SK-N-SH (cell line): ENCODE data around the gene SGMS2. TPM values are rescaled to one million over a fixed set of nuclear protein-coding genes. Genes with fewer than 3 reads are reported as not detected.

Experiments
- CTCF ChIA-PET: fragments of 300-600, 350-600 bp; formaldehyde crosslinking; extraction: SDS; loops from one replicate; lab custom pipeline; 2021; lab: Yijun Ruan, JAX
- POLR2A ChIA-PET: fragments of 350-600 bp; sonication (Branson Sonifier 250); formaldehyde crosslinking; extraction: SDS; loops from one replicate; lab custom pipeline; 2020; ENCODE audit warnings: antibody characterized with exemption, inconsistent platforms; lab: Yijun Ruan, JAX
- DNase-seq: peaks from one replicate; pipeline ENCODE4 v3.0.0; 2012
- H2AFZ ChIP-seq: fragments of 200-600 bp; sonication (generic); 2 replicates; pipeline ENCODE4 v1.8.1; 2016; ENCODE audit warnings: antibody characterized with exemption, mild to moderate bottlenecking, low read depth
- H3F3A ChIP-seq: fragments of 200-600 bp; sonication (generic); replicated peaks from 2 replicates; pipeline ENCODE3; 2016; ENCODE audit warnings: antibody characterized with exemption, mild to moderate bottlenecking; ENCODE audit not compliant: insufficient read depth
- H3K27ac ChIP-seq, 2 experiments: fragments of 200-500 bp in 1 of 2; fragments of 200-600 bp in 1 of 2; sonication (Bioruptor generic) in 1 of 2; sonication (generic), shearing (Covaris generic) in 1 of 2; 2 replicates each; pipeline versions ENCODE4 v1.5.1 to v1.6.1; 2014 to 2016; ENCODE audit warnings: low read depth in 2 of 2, inconsistent platforms in 1 of 2, low read length in 1 of 2, mild to moderate bottlenecking in 1 of 2, mixed read lengths in 1 of 2
- H3K27me3 ChIP-seq: fragments of 200-600 bp; sonication (generic), shearing (Covaris generic); 2 replicates; pipeline ENCODE4 v1.6.1; 2016; ENCODE audit warnings: mixed run types; ENCODE audit not compliant: insufficient read depth
- H3K36me3 ChIP-seq, 2 experiments: fragments of 200-500 bp in 1 of 2; fragments of 200-600 bp in 1 of 2; sonication (Bioruptor generic) in 1 of 2; sonication (generic) in 1 of 2; replicated peaks in 1 of 2; 2 replicates each; pipeline versions ENCODE3 to v1.5.1; 2014 to 2016; ENCODE audit warnings: low read length in 1 of 2, mild to moderate bottlenecking in 1 of 2; ENCODE audit not compliant: insufficient read depth in 2 of 2, control insufficient read depth in 1 of 2
- H3K4me1 ChIP-seq, 2 experiments: fragments of 200-500 bp in 1 of 2; fragments of 200-600 bp in 1 of 2; sonication (Bioruptor generic) in 1 of 2; sonication (generic), shearing (Covaris generic) in 1 of 2; 2 replicates each; pipeline versions ENCODE4 v1.5.1 to v1.6.1; 2014 to 2016; ENCODE audit warnings: low read depth in 1 of 2, low read length in 1 of 2, mixed run types in 1 of 2; ENCODE audit not compliant: insufficient read depth in 2 of 2, control insufficient read depth in 1 of 2
- H3K4me2 ChIP-seq: fragments of 200-600 bp; sonication (generic), shearing (Covaris generic); 2 replicates; pipeline ENCODE4 v1.6.1; 2017; ENCODE audit warnings: mixed run types
- H3K4me3 ChIP-seq, 2 experiments: fragments of 200-500 bp in 1 of 2; fragments of 200-600 bp in 1 of 2; sonication (Bioruptor generic) in 1 of 2; sonication (generic), shearing (Covaris generic) in 1 of 2; 2 replicates each; pipeline versions ENCODE4 v1.5.1 to v1.8.1; 2014 to 2016; ENCODE audit warnings: low read depth in 2 of 2, inconsistent platforms in 1 of 2, low read length in 1 of 2, mild to moderate bottlenecking in 1 of 2, mixed read lengths in 1 of 2, moderate library complexity in 1 of 2
- H3K79me2 ChIP-seq: fragments of 200-600 bp; sonication (generic); 2 replicates; pipeline ENCODE4 v1.8.1; 2017; ENCODE audit warnings: mild to moderate bottlenecking; ENCODE audit not compliant: insufficient read depth
- H3K9ac ChIP-seq: fragments of 200-600 bp; sonication (generic); 2 replicates; pipeline ENCODE4 v1.6.1; 2017; ENCODE audit warnings: mixed run types
- H3K9me2 ChIP-seq: fragments of 200-600 bp; sonication (generic); 2 replicates; pipeline ENCODE4 v1.6.1; 2017; ENCODE audit warnings: mixed run types
- H3K9me3 ChIP-seq: fragments of 200-600 bp; sonication (generic); 2 replicates; pipeline ENCODE4 v1.6.1; 2017; ENCODE audit warnings: mixed run types, mild to moderate bottlenecking, moderate library complexity
- H4K20me1 ChIP-seq: fragments of 200-600 bp; sonication (generic); 2 replicates; pipeline ENCODE4 v1.6.1; 2017; ENCODE audit warnings: mild to moderate bottlenecking, mixed run types; ENCODE audit not compliant: insufficient read depth
- CHD2 ChIP-seq: fragments of 150-350 bp; IDR thresholded peaks from 2 replicates; pipeline ENCODE4 v1.6.1; 2018; ENCODE audit warnings: low read length; ENCODE audit not compliant: partially characterized antibody
- CTCF ChIP-seq: fragments of 200-600 bp; sonication (generic); IDR thresholded peaks from 2 replicates; pipeline ENCODE4 v1.6.1; 2017; ENCODE audit warnings: antibody characterized with exemption, mild to moderate bottlenecking, moderate library complexity
- ELF1 ChIP-seq: IDR thresholded peaks from 2 replicates; pipeline ENCODE4 v1.4.0; 2012
- EP300 ChIP-seq, 2 experiments: IDR thresholded peaks; 2 replicates each; pipeline versions ENCODE4 v1.4.0 to v1.6.1; 2012; ENCODE audit warnings: borderline replicate concordance in 1 of 2, low read depth in 1 of 2, low read length in 1 of 2
- EZH2phosphoT487 ChIP-seq: fragments of 200-600 bp; sonication (generic); IDR thresholded peaks from 2 replicates; pipeline ENCODE4 v1.6.1; 2017; ENCODE audit warnings: low read depth, mixed run types, mild to moderate bottlenecking, antibody characterized with exemption, moderate library complexity, borderline replicate concordance
- FOSL2 ChIP-seq: IDR thresholded peaks from 2 replicates; pipeline ENCODE4 v1.4.0; 2012; ENCODE audit warnings: low read depth, mild to moderate bottlenecking, moderate library complexity, borderline replicate concordance
- FOXJ3 ChIP-seq: sonication (generic); formaldehyde crosslinking; IDR thresholded peaks from 2 replicates; pipeline ENCODE4 v1.5.1; 2020; ENCODE audit warnings: mild to moderate bottlenecking, missing genetic modification reagents
- FOXM1 ChIP-seq: IDR thresholded peaks from 2 replicates; pipeline ENCODE4 v1.4.0; 2012; ENCODE audit warnings: low read depth, mild to moderate bottlenecking
- GATA2 ChIP-seq: sonication (generic); formaldehyde crosslinking; IDR thresholded peaks from 2 replicates; pipeline ENCODE4 v1.5.0; 2020; ENCODE audit warnings: mild to moderate bottlenecking, missing genetic modification reagents
- IRF3 ChIP-seq: fragments of 150-350 bp; IDR thresholded peaks from 2 replicates; pipeline ENCODE4 v1.6.1; 2016; ENCODE audit warnings: mild to moderate bottlenecking, low read depth, low read length
- MXI1 ChIP-seq: IDR thresholded peaks from 2 replicates; pipeline ENCODE4 v1.6.1; 2012; ENCODE audit warnings: mild to moderate bottlenecking, low read depth, low read length, improper control_type of control experiment
- NFIC ChIP-seq: IDR thresholded peaks from 2 replicates; pipeline ENCODE4 v1.4.0; 2012; ENCODE audit warnings: borderline replicate concordance
- RAD21 ChIP-seq: IDR thresholded peaks from 2 replicates; pipeline ENCODE4 v1.6.1; 2012; ENCODE audit warnings: mild to moderate bottlenecking, low read length
- RCOR1 ChIP-seq: fragments of 150-350 bp; IDR thresholded peaks from 2 replicates; pipeline ENCODE4 v1.6.1; 2017; ENCODE audit warnings: antibody characterized with exemption, low read length
- RXRA ChIP-seq: IDR thresholded peaks from 2 replicates; pipeline ENCODE4 v1.4.0; 2012; ENCODE audit warnings: low read depth, mild to moderate bottlenecking, borderline replicate concordance
- SIN3A ChIP-seq: IDR thresholded peaks from 2 replicates; pipeline ENCODE4 v1.6.1; 2012; ENCODE audit warnings: low read depth, mild to moderate bottlenecking, low read length, moderate library complexity, borderline replicate concordance
- TAF1 ChIP-seq: IDR thresholded peaks from 2 replicates; pipeline ENCODE4 v1.6.1; 2012; ENCODE audit warnings: low read depth, mild to moderate bottlenecking, low read length, moderate library complexity, borderline replicate concordance
- TCF12 ChIP-seq: IDR thresholded peaks from 2 replicates; pipeline ENCODE4 v1.4.0; 2012
- YY1 ChIP-seq: IDR thresholded peaks from 2 replicates; pipeline ENCODE4 v1.4.0; 2012; ENCODE audit warnings: low read depth, mild to moderate bottlenecking
- ZBTB33 ChIP-seq: IDR thresholded peaks from 2 replicates; pipeline ENCODE4 v1.4.0; 2012; ENCODE audit warnings: low read depth, borderline replicate concordance
- WGBS: methylation state at CpG from one replicate; pipeline ENCODE4 v1.1.6; 2017; ENCODE audit warnings: low lambda C conversion rate; 5-methylcytosine and 5-hydroxymethylcytosine counted together
- polyA plus RNA-seq, 3 experiments: library from polyadenylated mRNA; depleted of rRNA; stranded (reverse); fragments of >200 nt; gene quantifications; 2 replicates each; pipeline ENCODE4 v1.2.3, GENCODE V29; 2012

Gene SGMS2
- polyA plus RNA-seq, 1 of the 3 experiments (the other 2 are of a cell fraction), result 0.82 TPM

- TF ChIP-seq EZH2phosphoT487 (no peak), IRF3 (no peak), EP300 (IDR thresholded peaks at IDR 0.05; ENCODE audit: borderline replicate concordance in 1 of 2, low read depth in 1 of 2, low read length in 1 of 2) (no peak), ELF1 (no peak), TCF12 (no peak), FOXJ3 (CRISPR knock-in tag) (no peak), FOXM1 (no peak)
Measured at GRCh38 chr4:107843391-107843790, 18.7 kb downstream of the SGMS2 start (continued).

GRCh38 chr4:107845681-107846080 is 20.9 kb downstream of the SGMS2 start:
- DNase-seq, result no peak
- no peak for TF ChIP-seq RCOR1
- TF ChIP-seq CHD2, result no peak
- no peak for TF ChIP-seq RAD21
- no peak for TF ChIP-seq ZBTB33
- no peak for TF ChIP-seq GATA2
- TF ChIP-seq SIN3A, result no peak
- no peak for TF ChIP-seq TAF1
- no peak for TF ChIP-seq FOXM1
- no peak for TF ChIP-seq NFIC
- TF ChIP-seq FOSL2, result no peak
- no peak for TF ChIP-seq MXI1
- TF ChIP-seq CTCF, result no peak
- TF ChIP-seq YY1, result no peak
- no peak for TF ChIP-seq RXRA
- no peak for TF ChIP-seq IRF3
- TF ChIP-seq, all 33 proteins: peak for 0
- no peak overlapping the region for H2AFZ ChIP-seq
- no peaks in the 10 kb centered on the region for H4K20me1 ChIP-seq
- no peak overlapping the region for H3K27ac ChIP-seq
- H3K27me3 ChIP-seq, result no peaks in the 10 kb centered on the region
- no peaks in the 10 kb centered on the region for H3F3A ChIP-seq
- no peaks in the 10 kb centered on the region for H3K4me1 ChIP-seq
- CTCF ChIA-PET, result no interaction called here
- no peaks in the 10 kb centered on the region for H3K79me2 ChIP-seq
- no peak overlapping the region for H3K4me3 ChIP-seq
- no peak overlapping the region for H3K9ac ChIP-seq
- no peaks in the 10 kb centered on the region for H3K9me2 ChIP-seq
- no peak overlapping the region for H3K4me2 ChIP-seq
- no peaks in the 10 kb centered on the region for H3K36me3 ChIP-seq
- POLR2A ChIA-PET, result no interaction called here
- 17% methylated on average over 3 of the region's 3 CpGs for WGBS
- H3K9me3 ChIP-seq, result no peaks in the 10 kb centered on the region
